Neural progenitor cell (in vitro differentiated cells): ENCODE measurements around the gene EFHD1. TPM values are rescaled to one million over a fixed set of nuclear protein-coding genes. Genes with fewer than 3 reads are reported as not detected.

ENCODE experiments used
- DNase-seq: peaks from one replicate; pipeline ENCODE4 v3.0.0-alpha.2; 2016; ENCODE audit warnings: low spot score
- H2AFZ ChIP-seq: fragments of 200-600 bp; sonication (generic); replicated peaks from 2 replicates; pipeline ENCODE4 v1.6.1; 2016; ENCODE audit warnings: antibody characterized with exemption
- H3F3A ChIP-seq: fragments of 200-600 bp; sonication (generic); 2 replicates; pipeline ENCODE4 v1.6.1; 2016; ENCODE audit warnings: antibody characterized with exemption, low read depth
- H3K27ac ChIP-seq: fragments of 200-600 bp; sonication (generic); 2 replicates; pipeline ENCODE4 v1.5.1; 2016; ENCODE audit warnings: mild to moderate bottlenecking
- H3K27me3 ChIP-seq: fragments of 200-600 bp; sonication (generic); 2 replicates; pipeline ENCODE4 v1.6.1; 2016; ENCODE audit warnings: mild to moderate bottlenecking, moderate library complexity
- H3K36me3 ChIP-seq: fragments of 200-600 bp; sonication (generic); 2 replicates; pipeline ENCODE4 v1.5.1; 2016
- H3K4me1 ChIP-seq: fragments of 200-600 bp; sonication (generic); 2 replicates; pipeline ENCODE4 v1.6.1; 2016; ENCODE audit warnings: mixed run types
- H3K4me2 ChIP-seq: fragments of 200-600 bp; sonication (generic); 2 replicates; pipeline ENCODE4 v1.6.1; 2016
- H3K4me3 ChIP-seq: fragments of 200-600 bp; sonication (generic); 2 replicates; pipeline ENCODE4 v1.5.1; 2016
- H3K79me2 ChIP-seq: fragments of 200-600 bp; sonication (generic); 2 replicates; pipeline ENCODE4 v1.6.1; 2016; ENCODE audit warnings: low read depth
- H3K9ac ChIP-seq: fragments of 200-600 bp; sonication (generic); 2 replicates; pipeline ENCODE4 v1.6.1; 2016
- H3K9me3 ChIP-seq: fragments of 200-600 bp; sonication (generic); 2 replicates; pipeline ENCODE4 v1.5.1; 2016; ENCODE audit warnings: low read depth
- H4K20me1 ChIP-seq: fragments of 200-600 bp; sonication (generic); 2 replicates; pipeline ENCODE4 v1.6.1; 2016; ENCODE audit warnings: low read depth
- H3K27ac Mint-ChIP-seq: 3 replicates; pipeline ENCODE4 v1.8.0; 2021; ENCODE audit warnings: mixed read lengths
- H3K27me3 Mint-ChIP-seq: 2 replicates; pipeline ENCODE4 v1.8.0; 2022; ENCODE audit warnings: low read depth, mild to moderate bottlenecking, inconsistent platforms, moderate library complexity, mixed read lengths; ENCODE audit not compliant: insufficient read depth
- H3K36me3 Mint-ChIP-seq: 3 replicates; pipeline ENCODE4 v1.8.0; 2021; ENCODE audit warnings: mixed read lengths
- H3K4me1 Mint-ChIP-seq: 3 replicates; pipeline ENCODE4 v1.8.0; 2021; ENCODE audit warnings: mixed read lengths
- H3K4me3 Mint-ChIP-seq: 3 replicates; pipeline ENCODE4 v1.8.0; 2021; ENCODE audit warnings: mild to moderate bottlenecking, moderate library complexity, mixed read lengths
- H3K9me3 Mint-ChIP-seq: 3 replicates; pipeline ENCODE4 v1.8.0; 2020; ENCODE audit warnings: mixed read lengths
- CTCF ChIP-seq: fragments of 200-600 bp; sonication (generic); IDR thresholded peaks from 2 replicates; pipeline ENCODE4 v1.5.1; 2017; ENCODE audit warnings: antibody characterized with exemption, mild to moderate bottlenecking
- EZH2 ChIP-seq: fragments of 200-600 bp; sonication (generic); IDR thresholded peaks from 2 replicates; pipeline ENCODE4 v1.6.1; 2017; ENCODE audit warnings: antibody characterized with exemption, mild to moderate bottlenecking, moderate library complexity
- EZH2phosphoT487 ChIP-seq: fragments of 200-600 bp; sonication (generic); IDR thresholded peaks from 2 replicates; pipeline ENCODE4 v1.6.1; 2017; ENCODE audit warnings: antibody characterized with exemption
- total RNA-seq: library from RNA; depleted of rRNA; stranded (reverse); fragments of >200 nt; gene quantifications from 2 replicates; pipeline ENCODE4 v1.2.3, GENCODE V29; 2015; ENCODE audit warnings: low replicate concordance

Gene EFHD1
- total RNA-seq, 1 donor from 2014 or later: 5.9 TPM

GRCh38 chr2:232646726-232647125 lies 13.3 kb downstream of the EFHD1 start:
- Histone ChIP-seq H2AFZ (no peak overlapping the region), H4K20me1 (no peaks in the 10 kb centered on the region), H3K4me3 (no peak overlapping the region), H3K36me3 (no peaks in the 10 kb centered on the region), H3K4me1 (peaks cover 4% of the 10 kb centered on the region), H3K27me3 (no peaks in the 10 kb centered on the region), H3K9me3 (no peaks in the 10 kb centered on the region), H3K79me2 (no peaks in the 10 kb centered on the region), H3F3A (no peaks in the 10 kb centered on the region), H3K4me2 (no peak overlapping the region), H3K9ac (no peak overlapping the region), H3K27ac (no peak overlapping the region)
- DNase-seq: no peak
- H3K4me1 Mint-ChIP-seq: peaks cover 23% of the 10 kb centered on the region
- no peak for TF ChIP-seq CTCF
- no peak for TF ChIP-seq EZH2phosphoT487
- TF ChIP-seq EZH2: no peak
- H3K9me3 Mint-ChIP-seq: no peaks in the 10 kb centered on the region
- H3K27ac Mint-ChIP-seq: no peak overlapping the region
- no peaks in the 10 kb centered on the region for H3K36me3 Mint-ChIP-seq
- H3K27me3 Mint-ChIP-seq: peaks cover 15% of the 10 kb centered on the region
- no peak overlapping the region for H3K4me3 Mint-ChIP-seq

- no peak overlapping the region for H3K27ac ChIP-seq
- peaks cover 7% of the 10 kb centered on the region for H3K4me1 ChIP-seq
- no peak overlapping the region for H3K4me3 ChIP-seq
- Mint-ChIP-seq H3K27me3 (peaks cover 15% of the 10 kb centered on the region), H3K9me3 (no peaks in the 10 kb centered on the region), H3K4me3 (no peak overlapping the region), H3K4me1 (peaks cover 28% of the 10 kb centered on the region), H3K36me3 (no peaks in the 10 kb centered on the region), H3K27ac (no peak overlapping the region)
- no peak for DNase-seq
- no peak for TF ChIP-seq EZH2
- TF ChIP-seq CTCF: no peak
- no peak for TF ChIP-seq EZH2phosphoT487
- H4K20me1 ChIP-seq: no peaks in the 10 kb centered on the region
- H3K79me2 ChIP-seq: no peaks in the 10 kb centered on the region
- no peaks in the 10 kb centered on the region for H3K9me3 ChIP-seq
- H3K27me3 ChIP-seq: no peaks in the 10 kb centered on the region
- H3K4me2 ChIP-seq: no peak overlapping the region
- peaks cover 3% of the 10 kb centered on the region for H3F3A ChIP-seq
- H2AFZ ChIP-seq: no peak overlapping the region
- H3K36me3 ChIP-seq: no peaks in the 10 kb centered on the region
- no peak overlapping the region for H3K9ac ChIP-seq
These were observed 13.9 kb downstream of the EFHD1 start for GRCh38 chr2:232647261-232647660.

GRCh38 chr2:232649033-232649432 lies 15.6 kb downstream of the EFHD1 start:
- Histone ChIP-seq H3K79me2 (no peaks in the 10 kb centered on the region), H3K27me3 (no peaks in the 10 kb centered on the region), H3K36me3 (no peaks in the 10 kb centered on the region), H3K27ac (no peak overlapping the region), H3K9me3 (no peaks in the 10 kb centered on the region), H2AFZ (no peak overlapping the region), H3K4me2 (no peak overlapping the region), H3K9ac (no peak overlapping the region), H3K4me3 (no peak overlapping the region), H3K4me1 (peaks cover 18% of the 10 kb centered on the region), H3F3A (peaks cover 14% of the 10 kb centered on the region), H4K20me1 (no peaks in the 10 kb centered on the region)
- H3K4me1 Mint-ChIP-seq: peaks cover 32% of the 10 kb centered on the region
- H3K36me3 Mint-ChIP-seq: no peaks in the 10 kb centered on the region
- no peak overlapping the region for H3K27ac Mint-ChIP-seq
- TF ChIP-seq CTCF: no peak
- no peak for TF ChIP-seq EZH2
- no peak for TF ChIP-seq EZH2phosphoT487
- H3K4me3 Mint-ChIP-seq: no peak overlapping the region
- H3K27me3 Mint-ChIP-seq: peaks cover 7% of the 10 kb centered on the region
- no peaks in the 10 kb centered on the region for H3K9me3 Mint-ChIP-seq
- no peak for DNase-seq

- Histone ChIP-seq H3K4me1 (peaks cover 18% of the 10 kb centered on the region), H3K27me3 (no peaks in the 10 kb centered on the region), H3F3A (peaks cover 14% of the 10 kb centered on the region), H3K79me2 (no peaks in the 10 kb centered on the region), H3K4me2 (no peak overlapping the region), H3K9ac (no peak overlapping the region), H2AFZ (no peak overlapping the region), H3K9me3 (no peaks in the 10 kb centered on the region), H3K36me3 (no peaks in the 10 kb centered on the region), H4K20me1 (no peaks in the 10 kb centered on the region), H3K27ac (no peak overlapping the region), H3K4me3 (no peak overlapping the region)
- Mint-ChIP-seq H3K27me3 (peaks cover 18% of the 10 kb centered on the region), H3K4me1 (peaks cover 43% of the 10 kb centered on the region), H3K9me3 (no peaks in the 10 kb centered on the region), H3K4me3 (no peak overlapping the region), H3K27ac (peak overlapping the region; percentile 19), H3K36me3 (no peaks in the 10 kb centered on the region)
- TF ChIP-seq EZH2 (no peak), EZH2phosphoT487 (no peak), CTCF (no peak)
- peak; percentile 51 for DNase-seq
These were observed 19.1 kb downstream of the EFHD1 start for GRCh38 chr2:232652505-232652851.
